IPS-20b (cell line): ENCODE measurements around the gene MOV10L1.

Source experiments
- H3K27ac ChIP-seq: one replicate; pipeline ENCODE4 v1.5.1; 2013; ENCODE audit warnings: low read length
- H3K27me3 ChIP-seq: 2 replicates; pipeline ENCODE4 v1.6.1; 2013; ENCODE audit warnings: mild to moderate bottlenecking, low read length, inconsistent platforms; ENCODE audit not compliant: insufficient read depth
- H3K36me3 ChIP-seq: 2 replicates; pipeline ENCODE4 v1.6.1; 2013; ENCODE audit warnings: low read depth, mild to moderate bottlenecking, inconsistent platforms, low read length, moderate library complexity; ENCODE audit not compliant: insufficient read depth
- H3K4me1 ChIP-seq: 2 replicates; pipeline ENCODE4 v1.6.1; 2013; ENCODE audit warnings: mild to moderate bottlenecking, control low read depth, inconsistent platforms, low read length, moderate library complexity; ENCODE audit not compliant: insufficient read depth
- H3K4me3 ChIP-seq: 2 replicates; pipeline ENCODE4 v1.5.1; 2013; ENCODE audit warnings: mild to moderate bottlenecking, low read length, inconsistent platforms
- H3K9ac ChIP-seq: 2 replicates; pipeline ENCODE4 v1.6.1; 2013; ENCODE audit warnings: low read depth, mild to moderate bottlenecking, inconsistent platforms, low read length, moderate library complexity
- H3K9me3 ChIP-seq: 2 replicates; pipeline ENCODE4 v1.6.1; 2013; ENCODE audit warnings: mild to moderate bottlenecking, low read depth, low read length, inconsistent platforms; ENCODE audit not compliant: insufficient read depth

MOV10L1 gene

DNA sequence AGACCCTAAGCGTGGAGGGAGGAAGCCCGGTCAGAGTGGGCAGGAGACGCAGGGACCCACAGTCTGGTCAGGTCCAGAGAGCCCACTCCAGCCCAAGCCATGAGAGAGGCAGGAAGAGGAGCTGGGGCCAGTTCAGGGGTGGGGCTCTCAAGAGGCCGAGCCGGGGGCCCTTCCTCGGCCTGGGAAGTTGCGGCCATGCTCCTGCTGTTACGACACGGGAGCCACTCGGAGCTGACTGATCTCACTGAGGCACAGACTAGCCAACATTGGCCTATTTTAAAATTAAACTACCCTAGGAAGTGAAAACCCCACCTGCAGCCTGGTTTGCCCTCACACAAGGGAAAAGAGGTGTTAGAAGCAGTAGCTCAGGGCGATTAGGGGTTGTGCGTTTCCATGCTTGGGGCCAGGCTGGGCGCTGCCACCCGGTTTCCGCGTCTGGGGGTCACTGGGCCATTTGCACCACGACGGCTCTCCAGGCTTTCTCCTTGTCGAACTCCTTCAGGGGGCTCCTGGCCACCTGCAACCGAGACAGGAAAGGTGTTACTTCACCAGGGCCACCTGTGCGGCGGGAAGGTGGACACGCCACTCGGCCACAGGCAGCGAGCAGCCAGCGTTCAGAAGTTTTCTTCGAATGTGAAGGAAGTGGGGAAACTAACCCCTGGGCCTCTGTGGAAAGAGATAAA, 28.5 kb upstream of the MOV10L1 start:
- H3K9me3 ChIP-seq: no peaks in the 10 kb centered on the region
- peaks cover 32% of the 10 kb centered on the region for H3K27me3 ChIP-seq
- H3K27ac ChIP-seq: no peak overlapping the region
- H3K4me3 ChIP-seq: no peak overlapping the region
- H3K36me3 ChIP-seq: no peaks in the 10 kb centered on the region
- no peak overlapping the region for H3K9ac ChIP-seq
- H3K4me1 ChIP-seq: peaks cover 5% of the 10 kb centered on the region; the same call in 1 of the 2 replicates

DNA sequence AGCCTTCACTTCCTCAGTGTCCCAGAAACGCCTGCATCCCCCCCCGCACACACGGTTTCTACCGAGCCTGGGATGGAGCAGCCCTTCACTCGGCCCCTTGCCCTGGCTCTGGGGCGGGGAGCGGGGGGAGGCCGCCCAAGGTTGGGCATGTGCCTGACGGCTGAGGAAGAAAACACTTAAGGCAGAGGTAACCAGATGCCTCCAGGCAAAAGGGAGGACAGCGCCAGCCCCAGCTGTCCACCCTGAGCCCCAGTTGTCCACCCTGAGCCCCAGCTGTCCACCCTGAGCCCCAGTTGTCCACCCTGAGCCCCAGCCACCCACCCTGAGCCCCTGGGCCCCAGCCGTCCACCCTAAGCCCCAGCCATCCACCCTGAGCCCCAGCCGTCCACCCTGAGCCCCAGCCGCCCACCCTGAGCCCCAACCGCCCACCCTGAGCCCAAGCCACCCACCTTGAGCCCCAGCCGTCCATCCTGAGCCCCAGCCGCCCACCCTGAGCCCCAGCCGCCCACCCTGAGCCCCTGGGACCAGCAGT, 27.9 kb upstream of the MOV10L1 start:
- H3K9me3 ChIP-seq: no peaks in the 10 kb centered on the region
- H3K27me3 ChIP-seq: peaks cover 27% of the 10 kb centered on the region
- H3K27ac ChIP-seq: no peak overlapping the region
- H3K36me3 ChIP-seq: no peaks in the 10 kb centered on the region
- no peak overlapping the region for H3K9ac ChIP-seq
- no peak overlapping the region for H3K4me3 ChIP-seq
- peaks cover 5% of the 10 kb centered on the region; the same call in 1 of the 2 replicates for H3K4me1 ChIP-seq

- Histone ChIP-seq H3K9ac (no peak overlapping the region), H3K9me3 (no peaks in the 10 kb centered on the region), H3K36me3 (no peaks in the 10 kb centered on the region), H3K4me3 (no peak overlapping the region), H3K4me1 (peaks cover 5% of the 10 kb centered on the region; the same call in 1 of the 2 replicates), H3K27ac (no peak overlapping the region), H3K27me3 (peaks cover 20% of the 10 kb centered on the region)
Measured at GRCh38 chr22:50062509-50063135, 27.2 kb upstream of the MOV10L1 start.

GRCh38 chr22:50063589-50064393, 26.0 kb upstream of the MOV10L1 start:
- H3K9ac ChIP-seq: no peak overlapping the region
- no peaks in the 10 kb centered on the region for H3K36me3 ChIP-seq
- H3K4me1 ChIP-seq: peaks cover 5% of the 10 kb centered on the region; the same call in 1 of the 2 replicates
- no peaks in the 10 kb centered on the region for H3K9me3 ChIP-seq
- peaks cover 10% of the 10 kb centered on the region for H3K27me3 ChIP-seq
- H3K27ac ChIP-seq: no peak overlapping the region
- no peak overlapping the region for H3K4me3 ChIP-seq

DNA sequence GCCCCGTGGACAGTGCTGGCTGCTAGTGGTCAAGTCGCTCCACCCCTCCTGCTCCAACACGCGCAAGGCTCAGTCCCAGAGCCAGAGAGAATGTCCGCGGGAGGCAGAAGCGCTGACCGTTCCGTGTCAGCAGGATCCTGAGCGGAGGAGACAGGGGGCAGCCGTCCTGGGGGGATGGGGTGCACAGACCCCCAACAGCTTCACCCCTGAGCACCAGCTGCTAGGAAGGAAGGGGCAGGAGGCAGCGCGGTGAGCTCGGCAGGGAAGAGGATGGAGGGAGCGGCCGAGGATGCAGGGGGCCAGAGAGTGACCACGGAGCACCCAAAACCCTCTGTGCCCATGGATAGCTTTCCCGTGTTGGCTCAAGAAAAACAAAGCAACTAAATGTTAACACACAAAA, 25.4 kb upstream of the MOV10L1 start:
- Histone ChIP-seq H3K9ac (no peak overlapping the region), H3K27me3 (peaks cover 3% of the 10 kb centered on the region; the same call in 1 of the 2 replicates), H3K36me3 (no peaks in the 10 kb centered on the region), H3K4me3 (no peak overlapping the region), H3K4me1 (peaks cover 3% of the 10 kb centered on the region; the same call in 1 of the 2 replicates), H3K9me3 (no peaks in the 10 kb centered on the region), H3K27ac (no peak overlapping the region)

- Histone ChIP-seq H3K36me3 (no peaks in the 10 kb centered on the region), H3K9me3 (no peaks in the 10 kb centered on the region), H3K4me1 (no peaks in the 10 kb centered on the region), H3K9ac (no peak overlapping the region), H3K4me3 (no peak overlapping the region), H3K27ac (no peak overlapping the region), H3K27me3 (no peaks in the 10 kb centered on the region)
Measured at GRCh38 chr22:50067244-50067643, 22.6 kb upstream of the MOV10L1 start.

GRCh38 chr22:50068096-50068495, 21.7 kb upstream of the MOV10L1 start:
- no peak overlapping the region for H3K4me3 ChIP-seq
- H3K27me3 ChIP-seq: no peaks in the 10 kb centered on the region
- no peak overlapping the region for H3K9ac ChIP-seq
- no peaks in the 10 kb centered on the region for H3K4me1 ChIP-seq
- H3K36me3 ChIP-seq: no peaks in the 10 kb centered on the region
- no peak overlapping the region for H3K27ac ChIP-seq
- no peaks in the 10 kb centered on the region for H3K9me3 ChIP-seq

- H3K27ac ChIP-seq: no peak overlapping the region
- no peaks in the 10 kb centered on the region for H3K36me3 ChIP-seq
- no peaks in the 10 kb centered on the region for H3K9me3 ChIP-seq
- H3K9ac ChIP-seq: no peak overlapping the region
- H3K27me3 ChIP-seq: no peaks in the 10 kb centered on the region
- no peak overlapping the region for H3K4me3 ChIP-seq
- no peaks in the 10 kb centered on the region for H3K4me1 ChIP-seq
Measured at GRCh38 chr22:50070366-50070765, 19.4 kb upstream of the MOV10L1 start.

GRCh38 chr22:50071432-50072166, 18.2 kb upstream of the MOV10L1 start:
- no peaks in the 10 kb centered on the region for H3K9me3 ChIP-seq

GRCh38 chr22:50072167-50072555, 17.6 kb upstream of the MOV10L1 start:
- Histone ChIP-seq H3K9ac (no peak overlapping the region), H3K27ac (no peak overlapping the region), H3K4me3 (no peak overlapping the region), H3K9me3 (no peaks in the 10 kb centered on the region), H3K27me3 (no peaks in the 10 kb centered on the region), H3K36me3 (no peaks in the 10 kb centered on the region), H3K4me1 (no peaks in the 10 kb centered on the region)

More at GRCh38 chr22:50071432-50072166, 18.2 kb upstream of the MOV10L1 start:
- Histone ChIP-seq H3K36me3 (no peaks in the 10 kb centered on the region), H3K27ac (no peak overlapping the region), H3K9ac (no peak overlapping the region), H3K27me3 (no peaks in the 10 kb centered on the region), H3K4me3 (no peak overlapping the region), H3K4me1 (no peaks in the 10 kb centered on the region)
